KOPT-K1 (cell line): Measurements from ENCODE around the gene FAM53B.

Experiments used
- H3K27ac ChIP-seq: fragments of 200-600 bp; sonication (generic); 2 replicates; pipeline ENCODE4 v1.5.1; 2016; ENCODE audit warnings: antibody characterized with exemption, mild to moderate bottlenecking, low read depth, low read length; ENCODE audit not compliant: poor library complexity, severe bottlenecking
- H3K36me3 ChIP-seq: fragments of 200-600 bp; sonication (generic); 2 replicates; pipeline ENCODE4 v1.5.1; 2017; ENCODE audit warnings: antibody characterized with exemption, mild to moderate bottlenecking, low read length, moderate library complexity; ENCODE audit not compliant: insufficient read depth
- H3K9me3 ChIP-seq: fragments of 200-600 bp; sonication (generic); 2 replicates; pipeline ENCODE4 v1.5.1; 2017; ENCODE audit warnings: antibody characterized with exemption, low read length, mild to moderate bottlenecking; ENCODE audit not compliant: insufficient read depth, poor library complexity, severe bottlenecking

FAM53B gene

GRCh38 chr10:124693396-124693795, 50.8 kb downstream of the FAM53B start:
- Histone ChIP-seq H3K9me3 (no peaks in the 10 kb centered on the region), H3K27ac (peak overlapping the region; percentile 89), H3K36me3 (peaks cover 44% of the 10 kb centered on the region)

GRCh38 chr10:124692100-124692446, 52.1 kb downstream of the FAM53B start:
- Histone ChIP-seq H3K9me3 (no peaks in the 10 kb centered on the region), H3K27ac (peak overlapping the region; percentile 29), H3K36me3 (peaks cover 44% of the 10 kb centered on the region)

- Histone ChIP-seq H3K36me3 (peaks cover 44% of the 10 kb centered on the region), H3K9me3 (no peaks in the 10 kb centered on the region), H3K27ac (peak overlapping the region; percentile 29)
Observed at GRCh38 chr10:124691421-124692099, 52.6 kb downstream of the FAM53B start.

DNA sequence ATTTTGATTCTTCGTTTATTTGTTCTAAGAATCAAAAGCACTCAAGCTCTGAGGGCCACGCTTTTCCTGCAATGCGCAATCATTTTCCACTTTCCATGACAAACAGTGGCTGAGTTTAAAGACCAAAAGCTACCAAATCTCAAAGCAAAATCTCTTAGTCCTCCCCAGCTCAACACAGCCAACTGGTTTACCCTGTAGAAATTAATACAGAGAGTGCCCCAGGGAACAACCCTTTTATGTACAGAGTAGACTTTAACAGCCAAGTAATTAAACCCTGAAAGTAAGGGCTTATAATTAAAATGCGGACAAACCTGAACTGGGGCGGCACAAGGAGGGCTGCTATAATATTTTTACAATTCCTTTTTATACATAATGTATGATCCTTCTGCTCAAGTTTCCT, 53.2 kb downstream of the FAM53B start:
- H3K27ac ChIP-seq = no peak overlapping the region
- peaks cover 41% of the 10 kb centered on the region for H3K36me3 ChIP-seq
- no peaks in the 10 kb centered on the region for H3K9me3 ChIP-seq

DNA sequence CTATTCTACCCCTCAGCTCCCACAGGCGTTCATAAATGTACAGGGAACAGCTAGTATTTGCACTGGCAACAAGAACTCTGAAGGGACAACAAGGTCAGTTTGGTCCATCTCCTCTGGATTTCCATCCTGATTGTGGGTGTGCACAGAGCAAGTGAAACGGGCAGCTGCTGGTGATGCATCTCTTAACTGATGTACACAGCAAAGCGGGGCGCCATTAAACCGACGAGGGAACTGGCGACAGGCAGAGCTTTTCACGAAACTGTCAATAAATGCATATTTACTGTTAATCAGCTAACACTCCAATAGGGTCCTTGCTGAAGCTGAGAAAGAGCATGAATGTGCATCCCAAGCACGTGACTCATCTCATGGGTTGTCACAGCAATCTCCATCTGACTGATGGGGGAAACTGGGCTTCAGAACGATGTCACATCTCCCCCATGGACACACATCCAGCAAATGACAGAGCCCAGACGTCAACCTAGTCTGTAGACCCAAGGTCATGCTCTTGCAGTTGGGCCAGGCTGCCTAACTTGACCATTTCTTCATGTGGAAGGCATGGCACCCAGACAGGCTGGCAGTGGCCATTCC, 54.2 kb downstream of the FAM53B start:
- Histone ChIP-seq H3K27ac (peak overlapping the region; percentile 37), H3K9me3 (no peaks in the 10 kb centered on the region), H3K36me3 (peaks cover 32% of the 10 kb centered on the region)

DNA sequence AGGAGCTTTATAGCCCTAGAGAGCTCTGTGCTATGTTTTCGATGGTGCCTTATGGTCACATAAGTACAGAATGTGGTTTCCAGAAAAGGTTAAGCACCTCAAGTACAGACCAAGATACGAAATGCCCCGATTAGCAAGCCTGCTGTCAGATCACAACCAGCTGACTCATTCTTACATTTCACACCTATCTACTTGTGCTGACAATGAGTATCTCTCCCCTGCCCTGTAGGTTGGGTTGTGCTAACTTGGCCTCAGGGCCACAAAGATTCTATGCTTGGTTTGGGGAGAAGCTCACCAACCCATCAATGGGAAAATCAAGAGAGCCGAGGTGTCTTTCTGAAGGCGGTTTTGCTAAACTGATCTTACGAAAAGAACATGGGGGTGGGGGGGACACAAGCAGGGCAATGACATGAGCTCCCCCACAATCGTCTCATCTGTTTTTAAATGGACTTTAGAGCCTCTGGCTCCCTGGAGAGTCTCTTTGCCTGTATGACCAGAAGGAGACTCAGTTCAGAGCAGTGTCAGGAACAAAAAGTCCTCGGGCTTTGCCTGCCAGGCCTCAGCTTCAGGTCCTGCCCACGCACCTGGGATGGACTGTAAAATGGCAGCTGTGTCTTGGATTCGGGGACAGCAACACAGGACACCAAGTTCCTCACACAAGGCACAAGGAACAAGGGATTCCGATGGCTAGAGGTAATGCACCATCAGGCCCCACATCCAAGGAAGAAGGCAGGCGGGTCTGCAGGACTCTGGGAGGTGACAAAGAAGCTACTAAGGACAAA, 55.1 kb downstream of the FAM53B start:
- peaks cover 22% of the 10 kb centered on the region for H3K36me3 ChIP-seq
- peak overlapping the region; percentile 37 for H3K27ac ChIP-seq
- H3K9me3 ChIP-seq = no peaks in the 10 kb centered on the region

GRCh38 chr10:124688386-124688785, 55.8 kb downstream of the FAM53B start:
- Histone ChIP-seq H3K36me3 (peaks cover 19% of the 10 kb centered on the region), H3K9me3 (no peaks in the 10 kb centered on the region), H3K27ac (peak overlapping the region; percentile 37)

DNA sequence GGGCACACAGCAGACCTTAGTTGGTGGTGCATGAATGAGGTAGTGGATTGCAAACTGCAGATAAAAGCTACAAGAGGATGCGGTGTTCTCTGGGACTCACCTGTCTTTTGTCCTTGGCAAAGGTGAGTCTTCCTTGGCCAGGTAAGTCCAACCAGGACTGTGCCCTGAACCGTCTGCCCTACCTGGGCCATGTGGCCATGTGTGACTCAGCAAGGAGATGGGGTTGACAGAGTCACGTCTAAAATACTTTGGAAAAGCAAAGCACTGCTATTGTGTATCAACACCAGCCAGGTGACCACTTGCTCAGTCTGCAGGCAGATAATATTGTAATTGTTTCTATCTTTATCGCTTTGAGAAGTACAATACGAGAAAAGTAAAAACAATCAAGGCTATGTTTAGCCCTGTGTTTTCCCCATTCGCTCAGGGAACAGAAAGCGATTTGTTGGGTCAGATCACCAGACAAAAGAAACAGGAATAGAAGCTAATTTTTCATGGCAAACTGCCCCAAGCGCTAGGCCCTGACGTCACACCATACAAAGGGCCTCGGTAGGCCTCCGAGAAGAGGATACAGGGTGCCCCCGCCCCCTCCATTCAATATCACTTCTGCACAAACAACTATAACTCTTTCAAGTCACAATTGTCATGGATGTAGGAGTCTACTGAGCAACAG, 57.3 kb downstream of the FAM53B start:
- no peaks in the 10 kb centered on the region for H3K9me3 ChIP-seq
- H3K36me3 ChIP-seq = peaks cover 23% of the 10 kb centered on the region
- peak overlapping the region; percentile 85 for H3K27ac ChIP-seq

DNA sequence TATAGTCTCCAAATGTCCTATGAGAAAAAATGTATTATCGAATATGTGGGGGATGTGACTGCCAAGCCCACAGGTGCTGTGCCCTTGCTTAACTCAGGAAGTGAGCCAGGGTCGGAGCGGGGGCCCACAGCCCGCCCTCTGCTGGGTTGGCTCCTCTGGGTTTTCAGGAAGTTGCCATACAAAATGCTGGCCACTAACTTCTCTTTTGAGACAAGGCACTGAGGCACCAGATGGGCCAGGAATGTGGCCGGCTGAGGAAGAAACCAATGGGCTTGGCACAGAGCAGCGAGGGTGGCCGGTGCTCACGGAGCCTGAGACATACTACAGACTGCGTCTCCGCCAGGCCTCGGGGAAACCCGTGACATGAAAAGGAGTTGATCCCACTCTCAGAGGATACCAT, 58.9 kb downstream of the FAM53B start:
- H3K9me3 ChIP-seq = no peaks in the 10 kb centered on the region
- H3K36me3 ChIP-seq = peaks cover 37% of the 10 kb centered on the region
- H3K27ac ChIP-seq = peak overlapping the region; percentile 85

- Histone ChIP-seq H3K36me3 (peaks cover 29% of the 10 kb centered on the region), H3K27ac (peak overlapping the region; percentile 85), H3K9me3 (no peaks in the 10 kb centered on the region)
Observed at GRCh38 chr10:124683814-124684213, 60.4 kb downstream of the FAM53B start.

- H3K9me3 ChIP-seq = no peaks in the 10 kb centered on the region
- peaks cover 29% of the 10 kb centered on the region for H3K36me3 ChIP-seq
- no peak overlapping the region for H3K27ac ChIP-seq
Observed at GRCh38 chr10:124681626-124682552, 62.3 kb downstream of the FAM53B start.

- Histone ChIP-seq H3K9me3 (no peaks in the 10 kb centered on the region), H3K27ac (no peak overlapping the region), H3K36me3 (peaks cover 29% of the 10 kb centered on the region)
Observed at GRCh38 chr10:124681091-124681490, 63.1 kb downstream of the FAM53B start.

- no peak overlapping the region for H3K27ac ChIP-seq
- H3K36me3 ChIP-seq = peaks cover 29% of the 10 kb centered on the region
- no peaks in the 10 kb centered on the region for H3K9me3 ChIP-seq
Observed at GRCh38 chr10:124680675-124681074, 63.5 kb downstream of the FAM53B start.

DNA sequence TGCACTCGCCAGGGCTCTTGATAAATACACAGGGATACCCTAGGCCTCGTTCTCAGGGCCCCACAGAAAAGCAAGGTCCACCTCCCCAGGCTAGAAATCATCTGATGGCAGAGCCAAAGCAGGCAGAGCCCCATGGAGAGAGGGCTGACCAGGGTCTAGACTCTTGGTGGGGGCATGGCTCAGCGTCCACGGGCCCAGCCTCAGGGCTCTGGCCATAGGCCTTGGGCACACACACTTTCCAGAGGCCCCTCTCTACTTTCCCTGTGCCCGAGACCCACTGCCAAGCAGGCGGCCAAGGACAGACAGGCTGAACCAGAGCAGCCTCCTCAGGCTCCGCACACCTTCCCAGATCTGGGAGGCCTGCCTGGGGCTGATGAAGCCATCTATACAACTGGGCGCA, 64.8 kb downstream of the FAM53B start:
- H3K9me3 ChIP-seq = no peaks in the 10 kb centered on the region
- peak overlapping the region; percentile 84 for H3K27ac ChIP-seq
- peaks cover 35% of the 10 kb centered on the region for H3K36me3 ChIP-seq
